Fibroblast of lung (primary cell): Measurements from ENCODE around the gene NHERF2. TPM values are rescaled to one million over a fixed set of nuclear protein-coding genes. Genes with fewer than 3 reads are reported as not detected.
A peak's percentile ranks its signal among the peaks of the same experiment; 100 is the strongest.
"Not testable (repeated sequence)": the region's sequence is repeated elsewhere in the genome, so short reads cannot be mapped to it uniquely, and the experiment has no call there.

ENCODE experiments used
- DNase-seq, 2 donors: peaks; one replicate each; pipeline versions ENCODE4 v3.0.0 to v3.0.0-alpha.2; 2010; ENCODE audit warnings: low read depth in 2 of 2
- H2AFZ ChIP-seq: 2 replicates; pipeline ENCODE4 v1.5.1; 2012; ENCODE audit warnings: low read length, control low read depth, inconsistent platforms
- H3K27ac ChIP-seq: 2 replicates; pipeline ENCODE4 v1.5.1; 2011; ENCODE audit warnings: low read length, control low read depth; ENCODE audit not compliant: insufficient read depth
- H3K27me3 ChIP-seq: 2 replicates; pipeline ENCODE4 v1.5.1; 2011; ENCODE audit warnings: mild to moderate bottlenecking, low read length; ENCODE audit not compliant: control insufficient read depth, insufficient read depth
- H3K36me3 ChIP-seq: 2 replicates; pipeline ENCODE4 v1.5.1; 2011; ENCODE audit warnings: low read length; ENCODE audit not compliant: control insufficient read depth, insufficient read depth
- H3K4me1 ChIP-seq: 2 replicates; pipeline ENCODE4 v1.5.1; 2011; ENCODE audit warnings: low read length; ENCODE audit not compliant: control insufficient read depth, insufficient read depth; ENCODE audit errors: extremely low read depth
- H3K4me2 ChIP-seq: 2 replicates; pipeline ENCODE4 v1.5.1; 2011; ENCODE audit warnings: low read length, control low read depth; ENCODE audit not compliant: insufficient read depth; ENCODE audit errors: extremely low read depth
- H3K4me3 ChIP-seq, 4 experiments: fragments of 200-600 bp in 1 of 4; sonication (generic) in 1 of 4; replicated peaks in 1 of 4; 2 replicates each; pipeline ENCODE4 v1.5.1; 2011 to 2016; ENCODE audit warnings: low read length in 4 of 4, low read depth in 3 of 4, mild to moderate bottlenecking in 3 of 4, control low read depth in 2 of 4, inconsistent platforms in 1 of 4, mixed read lengths in 1 of 4; ENCODE audit not compliant: insufficient read depth in 1 of 4; ENCODE audit errors: control extremely low read depth in 1 of 4
- H3K79me2 ChIP-seq: 2 replicates; pipeline ENCODE4 v1.5.1; 2012; ENCODE audit warnings: mild to moderate bottlenecking, low read length, inconsistent platforms; ENCODE audit not compliant: control insufficient read depth, insufficient read depth
- H3K9ac ChIP-seq: 2 replicates; pipeline ENCODE4 v1.5.1; 2011; ENCODE audit warnings: mild to moderate bottlenecking, low read length, control low read depth; ENCODE audit not compliant: insufficient read depth
- H3K9me3 ChIP-seq: 2 replicates; pipeline ENCODE4 v1.5.1; 2012; ENCODE audit warnings: low read depth, low read length; ENCODE audit not compliant: control insufficient read depth, insufficient read depth
- H4K20me1 ChIP-seq: 2 replicates; pipeline ENCODE4 v1.5.1; 2011; ENCODE audit warnings: low read length; ENCODE audit not compliant: control insufficient read depth, insufficient read depth; ENCODE audit errors: extremely low read depth
- EZH2 ChIP-seq: IDR thresholded peaks from 2 replicates; pipeline ENCODE4 v1.5.1; 2012; ENCODE audit warnings: low read length, control low read depth, mild to moderate bottlenecking; ENCODE audit errors: missing control alignments
- polyA plus RNA-seq, 2 donors: library from polyadenylated mRNA; depleted of rRNA in 1 of 2; stranded (reverse) in 1 of 2; unstranded in 1 of 2; fragments of >200 nt; gene quantifications; 2 replicates each; pipeline ENCODE4 v1.2.1, GENCODE V29; 2011 to 2012; ENCODE audit warnings: missing spikeins in 1 of 2
- total RNA-seq: library from RNA; depleted of rRNA; stranded (reverse); fragments of >200 nt; gene quantifications from 2 replicates; pipeline ENCODE4 v1.2.1, GENCODE V29; 2014
- TF ChIP-seq, protein P1 (sequence below), 2 donors: IDR thresholded peaks in 1 of 2; conservative IDR thresholded peaks in 1 of 2; 1 replicate in 1 of 2; 2 replicates in 1 of 2; pipeline ENCODE4 v1.5.1; 2011 to 2012; ENCODE audit warnings: low read length in 2 of 2, control low read depth in 1 of 2, inconsistent platforms in 1 of 2, low read depth in 1 of 2, mild to moderate bottlenecking in 1 of 2

The NHERF2 gene
- total and polyA plus RNA-seq, 2 donors (not counting 1 experiment from before 2014, with no cell fraction given): 21.5 to 38.0 TPM

GRCh38 chr16:2009164-2009711, 17.5 kb upstream of the NHERF2 start:
- Histone ChIP-seq H3K4me1 (peaks cover 20% of the 10 kb centered on the region), H3K4me3 (peak overlapping the region; percentile 58 to 82 (median 71)), H3K4me2 (peak overlapping the region; percentile 95), H2AFZ (no peak overlapping the region), H3K9ac (peak overlapping the region; percentile 97), H3K27me3 (no peaks in the 10 kb centered on the region), H3K79me2 (peaks cover 56% of the 10 kb centered on the region), H3K9me3 (no peaks in the 10 kb centered on the region), H4K20me1 (no peaks in the 10 kb centered on the region), H3K36me3 (peaks cover 7% of the 10 kb centered on the region), H3K27ac (peak overlapping the region; percentile 85)
- no peak for TF ChIP-seq EZH2
- TF ChIP-seq, protein P1, sequence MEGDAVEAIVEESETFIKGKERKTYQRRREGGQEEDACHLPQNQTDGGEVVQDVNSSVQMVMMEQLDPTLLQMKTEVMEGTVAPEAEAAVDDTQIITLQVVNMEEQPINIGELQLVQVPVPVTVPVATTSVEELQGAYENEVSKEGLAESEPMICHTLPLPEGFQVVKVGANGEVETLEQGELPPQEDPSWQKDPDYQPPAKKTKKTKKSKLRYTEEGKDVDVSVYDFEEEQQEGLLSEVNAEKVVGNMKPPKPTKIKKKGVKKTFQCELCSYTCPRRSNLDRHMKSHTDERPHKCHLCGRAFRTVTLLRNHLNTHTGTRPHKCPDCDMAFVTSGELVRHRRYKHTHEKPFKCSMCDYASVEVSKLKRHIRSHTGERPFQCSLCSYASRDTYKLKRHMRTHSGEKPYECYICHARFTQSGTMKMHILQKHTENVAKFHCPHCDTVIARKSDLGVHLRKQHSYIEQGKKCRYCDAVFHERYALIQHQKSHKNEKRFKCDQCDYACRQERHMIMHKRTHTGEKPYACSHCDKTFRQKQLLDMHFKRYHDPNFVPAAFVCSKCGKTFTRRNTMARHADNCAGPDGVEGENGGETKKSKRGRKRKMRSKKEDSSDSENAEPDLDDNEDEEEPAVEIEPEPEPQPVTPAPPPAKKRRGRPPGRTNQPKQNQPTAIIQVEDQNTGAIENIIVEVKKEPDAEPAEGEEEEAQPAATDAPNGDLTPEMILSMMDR (conservative IDR thresholded peaks at IDR 0.05 in 1 of 2, IDR thresholded peaks at IDR 0.05 in 1 of 2; ENCODE audit: low read depth in 1 of 2, low read length in 2 of 2): no peak
- no peak for DNase-seq

DNA sequence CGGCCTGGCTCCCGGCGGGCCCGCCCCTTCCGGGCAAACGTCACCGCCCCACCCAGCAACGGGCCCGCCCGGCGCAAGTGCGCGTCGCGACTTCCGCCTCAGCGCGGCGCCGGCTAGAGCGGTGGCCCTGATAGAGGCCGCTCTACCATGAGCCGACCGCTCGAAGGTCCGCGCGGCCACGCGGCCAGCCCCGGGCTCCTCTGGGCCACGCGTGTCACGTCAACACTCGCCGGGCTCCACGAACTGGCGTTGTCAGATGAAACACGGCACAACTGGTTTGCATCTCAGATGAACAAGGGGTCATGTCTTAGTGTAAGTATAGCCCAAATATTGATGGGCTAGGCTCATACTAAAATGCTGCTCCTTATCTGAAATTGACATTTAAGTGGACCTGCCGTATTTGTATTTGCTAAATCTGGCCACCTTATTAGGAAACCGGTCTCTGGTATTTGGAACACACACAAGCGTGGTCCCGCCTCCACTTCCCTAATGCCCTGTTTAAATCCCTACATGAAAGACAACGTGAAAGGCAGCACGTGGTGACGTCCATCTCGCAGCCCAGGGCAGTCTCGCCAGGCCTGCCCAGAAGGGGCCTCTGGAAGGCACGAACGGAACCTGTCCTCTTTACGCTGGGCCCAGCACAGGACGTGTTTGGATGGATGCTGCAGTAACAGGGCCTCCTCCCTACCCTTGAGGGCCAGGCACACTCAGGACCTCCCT, 16.8 kb upstream of the NHERF2 start, which contains the start of gene ZNF598:
ZNF598 (minus strand) TSS at position 31 of the 720 bp plus-strand sequence.
- H3K27me3 ChIP-seq: no peaks in the 10 kb centered on the region
- peaks cover 49% of the 10 kb centered on the region for H3K79me2 ChIP-seq
- peak within 1 kb of the TSS; percentile 8 for H2AFZ ChIP-seq
- H4K20me1 ChIP-seq: no peaks in the 10 kb centered on the region
- peak within 1 kb of the TSS; percentile 63 to 88 (median 80) for H3K4me3 ChIP-seq
- H3K4me1 ChIP-seq: peaks cover 16% of the 10 kb centered on the region
- peak; percentile 85 to 88 for DNase-seq
- no peak for TF ChIP-seq EZH2
- TF ChIP-seq, protein P1 (conservative IDR thresholded peaks at IDR 0.05 in 1 of 2, IDR thresholded peaks at IDR 0.05 in 1 of 2; ENCODE audit: low read depth in 1 of 2, low read length in 2 of 2): no peak
- peak within 1 kb of the TSS; percentile 86 for H3K27ac ChIP-seq
- peak within 1 kb of the TSS; percentile 95 for H3K4me2 ChIP-seq
- peak within 1 kb of the TSS; percentile 97 for H3K9ac ChIP-seq
- H3K9me3 ChIP-seq: no peaks in the 10 kb centered on the region
- H3K36me3 ChIP-seq: peaks cover 3% of the 10 kb centered on the region

DNA sequence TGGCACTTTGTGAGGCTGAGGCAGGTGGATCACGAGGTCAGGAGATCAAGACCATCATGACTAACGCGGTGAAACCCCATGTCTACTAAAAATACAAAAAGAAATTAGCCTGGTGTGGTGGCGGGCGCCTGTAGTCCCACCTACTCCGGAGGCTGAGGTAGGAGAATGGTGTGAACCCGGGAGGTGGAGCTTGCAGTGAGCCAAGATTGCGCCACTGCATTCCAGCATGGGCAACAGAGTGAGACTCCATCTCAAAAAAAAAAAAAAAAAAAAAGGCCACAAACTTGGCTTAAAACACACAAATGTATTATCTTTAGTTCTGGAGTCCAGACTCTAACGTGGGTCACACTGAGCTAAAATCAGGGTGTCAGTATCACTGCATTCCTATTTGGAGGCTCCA, 15.0 kb upstream of the NHERF2 start:
- H3K9me3 ChIP-seq, DNase-seq, H3K4me2 ChIP-seq, H3K36me3 ChIP-seq, H3K9ac ChIP-seq, H3K4me3 ChIP-seq, H2AFZ ChIP-seq, H4K20me1 ChIP-seq, H3K27ac ChIP-seq, H3K27me3 ChIP-seq: not testable (repeated sequence)
- Histone ChIP-seq H3K79me2 (peaks cover 31% of the 10 kb centered on the region), H3K4me1 (peaks cover 17% of the 10 kb centered on the region)
